B cell (primary cell): Measurements from ENCODE around the gene TOLLIP. TPM values are rescaled to one million over a fixed set of nuclear protein-coding genes. Genes with fewer than 3 reads are reported as not detected.

Experiments
- ATAC-seq: fragments of 200-7000 bp; cut with Tn5 transposase; one replicate; pipeline ENCODE4 v1.10.0; 2021; ENCODE audit warnings: low read depth, mild to moderate bottlenecking, moderate number of reproducible peaks, moderate library complexity
- CTCF ChIA-PET: fragments of 350-600 bp; sonication (Branson Sonifier 250); formaldehyde crosslinking; loops from one replicate; lab custom pipeline; 2021; ENCODE audit warnings: antibody characterized with exemption, inconsistent platforms; lab: Charles Lee
- POLR2A ChIA-PET: fragments of 350-600 bp; sonication (Branson Sonifier 250); formaldehyde crosslinking; loops from one replicate; lab custom pipeline; 2021; ENCODE audit warnings: antibody characterized with exemption; lab: Charles Lee
- DNase-seq: peaks from one replicate; pipeline ENCODE4 v3.0.0; 2013
- H2AFZ ChIP-seq: 2 replicates; pipeline ENCODE4 v1.6.1; 2012; ENCODE audit warnings: mild to moderate bottlenecking, low read depth, low read length; ENCODE audit not compliant: insufficient read depth, poor library complexity, severe bottlenecking
- H3K27ac ChIP-seq, 2 donors: 1 replicate in 1 of 2; 2 replicates in 1 of 2; pipeline ENCODE4 v1.5.1; 2012 to 2013; ENCODE audit warnings: low read length in 2 of 2, mild to moderate bottlenecking in 2 of 2, moderate library complexity in 1 of 2
- H3K27me3 ChIP-seq, 4 experiments: fragments of 200-600 bp in 1 of 4; sonication (generic) in 1 of 4; replicated peaks in 1 of 4; 1 replicate in 2 of 4; 2 replicates in 2 of 4; pipeline versions ENCODE4 v1.6.1 to v1.7.0; 2013 to 2016; ENCODE audit warnings: low read length in 3 of 4, mild to moderate bottlenecking in 2 of 4, mixed read lengths in 1 of 4, moderate library complexity in 1 of 4; ENCODE audit not compliant: insufficient read depth in 4 of 4, control insufficient read depth in 3 of 4; ENCODE audit errors: control extremely low read depth in 1 of 4
- H3K36me3 ChIP-seq, 2 experiments: replicated peaks in 1 of 2; 1 replicate in 1 of 2; 2 replicates in 1 of 2; pipeline versions ENCODE4 v1.6.1 to v1.7.1; 2013; ENCODE audit warnings: low read length in 1 of 2; ENCODE audit not compliant: insufficient read depth in 2 of 2, control insufficient read depth in 1 of 2; ENCODE audit errors: control extremely low read depth in 1 of 2, extremely low read depth in 1 of 2
- H3K4me1 ChIP-seq, 2 donors: fragments of 200-600 bp in 1 of 2; sonication (generic) in 1 of 2; 1 replicate in 1 of 2; 2 replicates in 1 of 2; pipeline versions ENCODE4 v1.5.1 to v1.6.1; 2013 to 2017; ENCODE audit warnings: low read length in 2 of 2; ENCODE audit not compliant: control insufficient read depth in 2 of 2, insufficient read depth in 2 of 2
- H3K4me2 ChIP-seq: replicated peaks from 2 replicates; pipeline ENCODE3; 2012; ENCODE audit warnings: mild to moderate bottlenecking, low read depth, low read length; ENCODE audit not compliant: poor library complexity, severe bottlenecking
- H3K4me3 ChIP-seq, 5 experiments: fragments of 200-600 bp in 1 of 5; sonication (generic) in 1 of 5; 1 replicate in 3 of 5; 2 replicates in 2 of 5; pipeline versions ENCODE4 v1.5.1 to v1.7.0; 2011 to 2016; ENCODE audit warnings: low read length in 4 of 5, mild to moderate bottlenecking in 4 of 5, low read depth in 2 of 5, control low read depth in 1 of 5, moderate library complexity in 1 of 5; ENCODE audit not compliant: insufficient read depth in 1 of 5; ENCODE audit errors: control extremely low read depth in 1 of 5, extremely low read depth in 1 of 5
- H3K79me2 ChIP-seq: fragments of 200-600 bp; sonication (generic); one replicate; pipeline ENCODE4 v1.6.0; 2016; ENCODE audit warnings: low read length; ENCODE audit not compliant: control insufficient read depth, insufficient read depth
- H3K9ac ChIP-seq: fragments of 200-600 bp; sonication (generic); 2 replicates; pipeline ENCODE4 v1.6.1; 2017; ENCODE audit warnings: mild to moderate bottlenecking, low read length, moderate library complexity
- H3K9me3 ChIP-seq, 3 donors: one replicate each; pipeline versions ENCODE4 v1.6.1 to v1.7.1; 2013; ENCODE audit warnings: low read length in 2 of 3; ENCODE audit not compliant: control insufficient read depth in 2 of 3, insufficient read depth in 1 of 3; ENCODE audit errors: control extremely low read depth in 1 of 3
- H4K20me1 ChIP-seq: 2 replicates; pipeline ENCODE4 v1.6.0; 2012; ENCODE audit warnings: mild to moderate bottlenecking, low read length; ENCODE audit not compliant: insufficient read depth, control insufficient read depth, poor library complexity, severe bottlenecking
- H3K27ac Mint-ChIP-seq: one replicate; pipeline ENCODE4 v1.8.0; 2021; ENCODE audit warnings: mixed read lengths
- H3K27me3 Mint-ChIP-seq: one replicate; pipeline ENCODE4 v1.8.0; 2021; ENCODE audit warnings: mixed read lengths
- H3K4me1 Mint-ChIP-seq: one replicate; pipeline ENCODE4 v1.8.0; 2021; ENCODE audit warnings: mixed read lengths
- H3K4me3 Mint-ChIP-seq: one replicate; pipeline ENCODE4 v1.8.0; 2021; ENCODE audit warnings: mixed read lengths
- H3K9me3 Mint-ChIP-seq: one replicate; pipeline ENCODE4 v1.8.0; 2022; ENCODE audit warnings: mixed read lengths; ENCODE audit not compliant: insufficient read depth
- CTCF ChIP-seq: fragments of 200-600 bp; IDR thresholded peaks from one replicate; pipeline ENCODE4 v1.8.0; 2022; ENCODE audit warnings: antibody characterized with exemption, mild to moderate bottlenecking
- EZH2 ChIP-seq: IDR thresholded peaks from 2 replicates; pipeline ENCODE4 v1.6.1; 2012; ENCODE audit warnings: borderline replicate concordance, low read depth, mild to moderate bottlenecking, moderate library complexity, low read length; ENCODE audit not compliant: insufficient read depth, poor library complexity, severe bottlenecking
- WGBS: methylation state at CpG from one replicate; pipeline ENCODE4 v1.1.5; 2013; ENCODE audit warnings: missing lambda C conversion rate; ENCODE audit not compliant: insufficient coverage; 5-methylcytosine and 5-hydroxymethylcytosine counted together
- intact Hi-C: fragments of 100-400 bp; cut with micrococcal nuclease; formaldehyde crosslinking; loops from one replicate; pipeline ENCODE4 v1.10.0; 2022
- polyA plus RNA-seq: library from polyadenylated mRNA; depleted of rRNA; stranded (reverse); fragments of >200 nt; gene quantifications from 2 replicates; pipeline ENCODE4 v1.2.3, GENCODE V29; 2012
- total RNA-seq, 2 donors: library from RNA; stranded (reverse); fragments of 120-200 nt in 1 of 2; gene quantifications; 1 replicate in 1 of 2; 2 replicates in 1 of 2; pipeline versions ENCODE4 v1.2.3 to v1.2.4, GENCODE V29; 2013 to 2022

The TOLLIP gene
- total and polyA plus RNA-seq, 2 donors (not counting 1 experiment from before 2014, with no cell fraction given): 34.7 to 52.5 TPM

- ATAC-seq: no peak
- Mint-ChIP-seq H3K9me3 (no peaks in the 10 kb centered on the region), H3K4me1 (peaks cover 29% of the 10 kb centered on the region), H3K27me3 (no peaks in the 10 kb centered on the region), H3K4me3 (no peak overlapping the region), H3K27ac (no peak overlapping the region)
- Histone ChIP-seq H4K20me1 (peaks cover 97% of the 10 kb centered on the region), H3K27me3 (no peaks in the 10 kb centered on the region), H3K9ac (no peak overlapping the region), H3K9me3 (no peaks in the 10 kb centered on the region), H3K36me3 (peaks cover 0 to 23% of the 10 kb centered on the region in 2 experiments), H2AFZ (no peak overlapping the region), H3K4me2 (no peak overlapping the region), H3K4me1 (peaks cover 6 to 9% of the 10 kb centered on the region in 2 donors), H3K27ac (no peak overlapping the region), H3K79me2 (peaks cover 99% of the 10 kb centered on the region), H3K4me3 (no peak overlapping the region)
- no peak for DNase-seq
- ChIA-PET POLR2A (no interaction called here), CTCF (no interaction called here)
- TF ChIP-seq CTCF (no peak), EZH2 (no peak)
- 95% methylated on average over 13 of the region's 13 CpGs for WGBS
- intact Hi-C loops: no loop called here
Observed at GRCh38 chr11:1302041-1302460, 7.4 kb downstream of the TOLLIP start.

GRCh38 chr11:1301220-1302000, 8.0 kb downstream of the TOLLIP start:
- ATAC-seq: no peak
- intact Hi-C loops: no loop called here

More at GRCh38 chr11:1301220-1302000, 8.0 kb downstream of the TOLLIP start:
- H3K27me3 ChIP-seq: no peaks in the 10 kb centered on the region
- Mint-ChIP-seq H3K27ac (no peak overlapping the region), H3K4me1 (peaks cover 22% of the 10 kb centered on the region), H3K9me3 (no peaks in the 10 kb centered on the region), H3K27me3 (no peaks in the 10 kb centered on the region), H3K4me3 (no peak overlapping the region)
- H3K4me2 ChIP-seq: no peak overlapping the region
- CTCF ChIA-PET: no interaction called here
- no peak overlapping the region for H3K9ac ChIP-seq
- POLR2A ChIA-PET: no interaction called here
- no peak overlapping the region for H3K4me3 ChIP-seq
- peaks cover 97% of the 10 kb centered on the region for H3K79me2 ChIP-seq
- no peak overlapping the region for H2AFZ ChIP-seq
- no peak for TF ChIP-seq EZH2
- TF ChIP-seq CTCF: no peak
- WGBS: 95% methylated on average over 20 of the region's 22 CpGs
- H3K9me3 ChIP-seq: no peaks in the 10 kb centered on the region
- peaks cover 97% of the 10 kb centered on the region for H4K20me1 ChIP-seq
- peaks cover 0 to 3% of the 10 kb centered on the region in 2 donors for H3K4me1 ChIP-seq
- H3K27ac ChIP-seq: no peak overlapping the region
- DNase-seq: no peak
- peaks cover 0 to 23% of the 10 kb centered on the region in 2 experiments for H3K36me3 ChIP-seq
